GM12892 (cell line): ENCODE measurements around the gene LMBRD1.
"Not testable (repeated sequence)": the region's sequence is repeated elsewhere in the genome, so short reads cannot be mapped to it uniquely, and the experiment has no call there.

Source experiments
- DNase-seq: peaks from one replicate; pipeline ENCODE4 v3.0.0; 2011; ENCODE audit not compliant: insufficient read length
- FAIRE-seq: peaks from 2 replicates; lab custom pipeline; 2011; peaks lifted over from hg19 to GRCh38; lab: Jason Lieb, UNC
- POLR2A ChIP-seq: IDR thresholded peaks from 2 replicates; pipeline ENCODE4 v1.6.1; 2011; ENCODE audit warnings: low read depth, low read length, control low read depth
- POLR2AphosphoS5 ChIP-seq: IDR thresholded peaks from 2 replicates; pipeline ENCODE4 v1.6.1; 2011; ENCODE audit warnings: low read depth, low read length, control low read depth
- TAF1 ChIP-seq: IDR thresholded peaks from 2 replicates; pipeline ENCODE4 v1.6.1; 2011; ENCODE audit warnings: low read depth, mild to moderate bottlenecking, control low read depth, low read length, borderline replicate concordance

Gene LMBRD1

DNA sequence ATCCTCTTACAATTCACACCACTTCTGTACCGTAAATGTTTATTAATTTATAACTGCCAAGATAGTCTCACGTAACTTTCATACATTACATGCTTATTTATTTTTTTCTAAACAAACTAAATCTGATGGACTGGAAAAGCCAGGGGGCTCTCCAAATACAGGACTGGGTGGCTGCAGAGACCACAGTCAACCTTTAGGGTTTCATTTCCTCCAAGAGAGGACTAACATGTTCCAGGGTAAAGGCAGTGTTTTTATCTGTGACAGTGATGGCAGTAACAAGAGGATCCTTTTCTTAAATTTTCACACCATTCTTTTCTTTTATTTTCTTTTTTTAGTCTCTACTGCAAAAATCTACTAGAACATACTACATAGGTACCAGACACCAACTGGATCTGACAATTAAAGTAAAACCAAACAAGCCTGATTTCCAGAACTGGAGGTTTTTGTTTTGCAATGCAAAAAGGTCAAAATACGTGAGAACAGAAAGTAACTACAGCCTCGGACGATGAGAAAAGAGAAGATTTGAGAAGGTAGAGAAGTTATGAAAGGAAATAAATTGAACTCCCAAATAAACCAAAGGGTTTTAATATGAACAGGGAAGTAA is 1.2 kb downstream of the LMBRD1 start:
- no peak for DNase-seq
- no peak for TF ChIP-seq POLR2A
- TF ChIP-seq POLR2AphosphoS5: no peak
- peak; percentile 80 for FAIRE-seq

DNA sequence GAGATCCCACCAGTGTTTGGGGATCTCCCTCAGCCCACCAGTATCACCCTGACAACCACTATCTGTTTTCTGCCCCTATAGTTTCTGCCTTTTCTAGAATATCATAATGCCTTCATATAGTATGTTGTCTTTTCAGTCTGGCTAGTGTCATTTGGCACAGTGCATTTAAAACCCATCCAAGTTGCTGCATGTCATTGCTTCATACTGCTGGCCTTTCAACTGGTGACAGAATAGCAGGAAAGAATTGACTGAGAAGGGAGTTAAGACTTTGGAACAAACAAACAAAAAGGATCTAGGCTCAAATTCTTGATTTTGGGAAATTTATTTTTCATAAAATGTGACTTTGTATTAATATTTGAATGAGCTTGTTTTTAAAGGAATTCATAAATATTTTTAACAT is 4.5 kb downstream of the LMBRD1 start:
- TF ChIP-seq POLR2A: no peak
- no peak for TF ChIP-seq POLR2AphosphoS5
- no peak for TF ChIP-seq TAF1
- no peak for FAIRE-seq
- DNase-seq: no peak

DNA sequence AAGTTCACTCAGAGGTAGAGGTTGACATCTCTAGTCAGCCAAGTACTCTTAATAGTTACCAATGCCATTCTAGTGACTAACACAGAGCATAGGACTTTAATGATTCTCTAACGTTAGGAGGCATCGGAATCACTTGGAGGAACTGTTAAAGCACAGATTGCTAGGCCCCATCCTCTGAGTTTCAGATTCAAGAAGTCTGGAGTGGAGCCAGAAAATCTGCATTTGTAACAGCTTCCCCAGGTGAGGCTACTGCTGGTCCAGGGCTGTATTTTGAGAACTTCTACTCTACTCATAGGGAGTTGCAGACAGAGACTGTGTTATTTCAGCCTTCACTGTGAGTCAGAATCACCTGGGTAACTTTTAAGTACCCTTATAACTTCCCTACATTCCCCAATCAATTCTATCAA is 5.7 kb downstream of the LMBRD1 start:
- no peak for FAIRE-seq

DNA sequence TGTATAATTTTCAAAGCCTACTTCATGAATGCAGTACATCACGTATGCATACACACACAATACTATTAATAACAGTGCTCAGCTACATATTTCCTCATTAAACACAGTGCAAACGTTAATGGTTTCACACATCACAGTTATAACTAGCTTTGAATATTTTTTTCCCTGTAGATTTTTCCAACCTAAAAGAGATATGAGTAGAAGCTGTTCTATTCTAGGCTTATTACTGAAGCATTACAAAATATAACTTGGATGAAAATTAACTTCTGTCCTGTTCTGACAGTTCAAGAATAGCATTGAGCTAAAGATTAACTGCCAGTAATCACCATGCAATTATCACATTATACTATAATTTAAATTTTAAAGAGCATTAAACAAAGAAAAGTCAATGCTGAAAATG is 6.2 kb downstream of the LMBRD1 start:
- FAIRE-seq: no peak

More for the DNA sequence above, 5.7 kb downstream of the LMBRD1 start:
- no peak for TF ChIP-seq POLR2AphosphoS5
- no peak for TF ChIP-seq POLR2A
- TF ChIP-seq TAF1: no peak
- DNase-seq: no peak

DNA sequence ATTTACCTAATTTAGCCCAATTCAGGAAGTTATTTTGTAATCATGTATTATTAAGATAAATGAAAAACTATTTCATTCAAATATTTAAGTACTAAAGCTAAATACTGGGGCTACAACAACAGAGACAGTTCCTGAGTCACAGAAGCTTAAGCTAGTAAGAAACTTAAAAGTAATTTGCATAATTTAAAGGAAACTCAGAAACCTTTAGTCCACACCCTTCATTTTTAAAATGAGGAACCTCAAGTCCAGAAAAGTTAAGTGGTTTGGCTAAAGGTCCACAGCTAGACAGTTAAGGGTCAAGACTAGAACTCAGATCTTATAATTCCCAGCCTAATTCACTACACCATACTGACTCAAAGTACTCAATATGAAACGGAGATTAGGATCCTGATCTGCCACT is 7.2 kb downstream of the LMBRD1 start:
- no peak for DNase-seq
- TF ChIP-seq POLR2AphosphoS5 (no peak), TAF1 (no peak), POLR2A (no peak)
- FAIRE-seq: no peak

More for the DNA sequence above, 6.2 kb downstream of the LMBRD1 start:
- DNase-seq: no peak
- TF ChIP-seq TAF1 (no peak), POLR2AphosphoS5 (no peak), POLR2A (no peak)

DNA sequence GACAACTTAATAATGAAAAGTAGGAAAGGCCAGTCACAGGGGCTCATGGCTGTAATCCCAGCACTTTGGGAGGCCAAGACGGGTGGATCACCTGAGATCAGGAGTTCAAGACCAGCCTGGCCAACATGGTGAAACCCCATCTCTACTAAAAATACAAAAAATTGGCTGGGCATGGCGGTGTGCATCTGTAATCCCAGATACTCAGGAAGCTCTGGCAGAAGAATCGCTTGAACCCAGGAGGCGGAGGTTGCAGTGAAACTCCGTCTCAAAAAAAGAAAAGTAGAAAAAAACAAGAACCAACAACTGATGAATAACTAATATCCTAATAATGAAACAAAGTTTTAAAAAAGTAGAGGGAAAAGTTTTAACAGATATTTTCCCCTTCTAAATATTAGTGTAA is 9.4 kb downstream of the LMBRD1 start:
- not testable (repeated sequence) for DNase-seq, FAIRE-seq

DNA sequence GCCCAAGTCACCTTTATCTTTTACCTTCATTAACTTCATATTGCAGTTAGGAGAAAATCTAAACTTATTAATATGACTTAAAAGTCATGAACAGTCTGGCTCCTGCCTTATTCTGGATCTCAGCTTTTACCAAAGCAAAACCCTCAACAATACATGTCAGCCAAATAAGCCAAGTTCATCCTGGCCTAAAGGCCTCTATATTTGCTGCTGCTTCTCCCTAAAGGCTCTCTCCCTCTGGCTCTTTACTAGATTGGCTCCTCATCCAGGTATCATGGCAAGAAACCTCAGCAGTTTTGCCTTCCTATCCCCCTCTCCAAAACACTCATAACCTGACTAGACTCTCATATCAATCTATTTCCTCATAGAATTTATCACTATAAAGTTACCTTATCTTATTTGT is 11.1 kb downstream of the LMBRD1 start:
- FAIRE-seq (no peak), DNase-seq (no peak)
- no peak for TF ChIP-seq POLR2AphosphoS5
- TF ChIP-seq TAF1: no peak
- no peak for TF ChIP-seq POLR2A

DNA sequence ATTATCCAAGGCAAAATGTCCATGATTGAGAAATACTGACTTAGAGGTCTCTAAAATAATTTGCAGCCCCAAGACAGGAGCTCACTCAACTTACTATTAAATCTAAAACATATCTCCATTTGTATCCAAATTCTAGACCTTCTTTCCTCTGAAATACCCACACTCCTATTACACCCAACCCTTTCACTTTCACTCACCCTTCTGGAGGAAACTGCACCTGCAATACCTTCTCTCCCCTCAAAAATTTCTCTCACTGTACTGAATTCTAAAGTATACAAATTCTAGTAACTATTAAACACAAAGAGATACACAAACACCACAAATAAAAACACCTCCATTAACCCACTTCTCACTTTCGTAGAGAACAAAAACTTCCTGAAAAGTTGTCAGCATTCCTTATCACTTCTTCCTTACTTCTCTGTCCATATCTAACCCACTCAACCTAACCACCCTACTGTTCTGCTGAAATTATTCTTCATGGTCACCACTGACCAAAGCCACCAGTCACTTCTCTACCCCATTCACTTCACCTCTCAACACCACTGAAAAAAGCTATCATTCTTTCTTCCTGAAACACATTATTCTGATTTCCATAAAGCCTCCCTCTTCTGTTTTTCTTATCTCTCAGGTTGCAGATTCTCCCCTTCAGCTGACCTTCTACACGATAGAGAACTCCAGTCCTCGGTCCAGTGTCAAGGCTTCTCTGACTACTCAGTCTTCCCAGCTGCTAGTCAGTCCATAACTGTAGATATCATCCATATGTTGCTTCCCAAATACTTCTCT is 12.0 kb downstream of the LMBRD1 start:
- no peak for TF ChIP-seq POLR2AphosphoS5
- TF ChIP-seq TAF1: no peak
- no peak for TF ChIP-seq POLR2A
- FAIRE-seq (no peak), DNase-seq (no peak)

DNA sequence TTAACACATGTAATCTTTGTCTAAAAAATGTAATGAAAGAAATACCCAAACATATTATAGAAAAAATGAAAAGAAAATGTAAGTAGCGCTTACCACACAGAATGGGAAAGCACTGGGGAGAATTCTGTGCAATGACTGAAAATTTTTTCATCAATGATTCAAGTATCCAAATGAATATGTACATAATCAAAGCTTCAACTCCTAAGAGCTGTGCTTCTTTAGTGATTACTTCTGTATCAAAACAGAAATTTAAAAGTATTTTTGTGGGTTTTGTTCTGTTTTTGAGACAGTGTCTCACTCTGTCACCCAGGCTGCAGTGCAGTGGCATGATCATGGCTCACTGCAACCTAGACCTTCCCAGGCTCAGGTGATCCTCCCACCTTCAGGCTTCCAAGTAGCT is 13.7 kb downstream of the LMBRD1 start:
- no peak for TF ChIP-seq TAF1
- TF ChIP-seq POLR2AphosphoS5: no peak
- no peak for TF ChIP-seq POLR2A
- no peak for FAIRE-seq
- DNase-seq: no peak

DNA sequence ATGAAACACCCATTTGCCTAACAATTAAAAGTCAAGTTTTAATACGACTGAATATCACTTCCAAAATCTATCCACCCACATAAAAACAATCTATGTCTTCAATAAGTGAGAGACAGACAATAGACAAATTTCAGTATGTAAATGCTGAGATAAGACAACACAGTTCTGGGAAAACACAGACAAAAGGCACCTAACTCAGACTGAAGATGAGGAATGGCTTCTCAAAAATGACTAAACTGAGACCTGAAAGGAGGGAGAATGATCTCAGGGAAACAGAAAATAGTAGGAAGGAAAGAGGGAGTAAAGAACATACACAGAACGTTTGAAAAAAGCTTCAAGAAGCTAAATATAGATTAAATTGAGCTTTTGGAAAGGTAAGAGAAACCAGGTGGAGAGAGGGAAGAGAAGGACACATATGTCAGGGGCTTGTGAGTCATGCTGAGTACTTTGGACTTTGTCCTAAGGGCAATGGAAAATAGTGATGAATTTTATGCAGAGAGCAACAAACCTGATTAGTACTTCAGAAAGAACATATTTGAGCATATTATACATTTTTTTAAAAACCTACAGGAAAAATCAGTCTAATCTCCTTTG is 16.1 kb downstream of the LMBRD1 start:
- DNase-seq (no peak), FAIRE-seq (peak; percentile 5)
- TF ChIP-seq POLR2A (no peak), POLR2AphosphoS5 (no peak), TAF1 (no peak)

DNA sequence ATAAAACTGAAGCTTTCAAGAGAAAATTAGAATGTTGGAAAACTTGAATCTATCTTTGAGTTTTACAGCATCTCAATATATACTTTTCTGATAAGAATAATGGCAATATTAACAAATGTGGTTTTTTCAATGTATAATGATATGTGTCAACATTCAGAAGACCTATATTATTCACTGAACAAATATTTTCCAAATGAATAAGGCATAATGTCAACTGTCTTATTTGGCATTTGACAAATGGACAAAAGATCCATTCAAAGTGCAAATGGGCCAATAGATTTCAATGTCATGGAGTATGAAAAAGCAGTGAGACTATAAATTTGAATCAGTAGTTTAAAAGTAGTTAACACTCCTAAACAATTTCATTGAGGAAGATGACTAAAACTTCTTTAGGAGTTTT is 20.9 kb downstream of the LMBRD1 start:
- DNase-seq: no peak
- no peak for FAIRE-seq
- no peak for TF ChIP-seq POLR2A
- no peak for TF ChIP-seq TAF1
- TF ChIP-seq POLR2AphosphoS5: no peak

DNA sequence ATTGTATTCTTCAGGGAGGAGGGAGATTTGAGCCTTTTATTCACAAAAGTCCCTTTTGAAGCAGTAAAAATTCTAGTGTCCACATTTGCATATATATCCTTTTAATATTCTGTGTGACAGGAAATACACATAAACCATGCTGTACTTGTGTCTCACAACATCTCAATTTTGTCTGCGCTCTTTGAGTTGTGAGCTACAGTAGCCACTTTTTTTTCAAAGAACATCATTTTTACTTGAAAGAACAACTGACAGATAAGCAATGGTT is 21.3 kb downstream of the LMBRD1 start:
- no peak for TF ChIP-seq POLR2A
- TF ChIP-seq POLR2AphosphoS5: no peak
- TF ChIP-seq TAF1: no peak
- no peak for FAIRE-seq
- DNase-seq: no peak
